ENCODE results near the gene ELOF1. TPM values are rescaled to one million over a fixed set of nuclear protein-coding genes. Genes with fewer than 3 reads are reported as not detected.

Gene ELOF1
- total RNA-seq, 4 donors from 2014 or later = 14.7 to 45.7 (median 37.2) TPM

DNA sequence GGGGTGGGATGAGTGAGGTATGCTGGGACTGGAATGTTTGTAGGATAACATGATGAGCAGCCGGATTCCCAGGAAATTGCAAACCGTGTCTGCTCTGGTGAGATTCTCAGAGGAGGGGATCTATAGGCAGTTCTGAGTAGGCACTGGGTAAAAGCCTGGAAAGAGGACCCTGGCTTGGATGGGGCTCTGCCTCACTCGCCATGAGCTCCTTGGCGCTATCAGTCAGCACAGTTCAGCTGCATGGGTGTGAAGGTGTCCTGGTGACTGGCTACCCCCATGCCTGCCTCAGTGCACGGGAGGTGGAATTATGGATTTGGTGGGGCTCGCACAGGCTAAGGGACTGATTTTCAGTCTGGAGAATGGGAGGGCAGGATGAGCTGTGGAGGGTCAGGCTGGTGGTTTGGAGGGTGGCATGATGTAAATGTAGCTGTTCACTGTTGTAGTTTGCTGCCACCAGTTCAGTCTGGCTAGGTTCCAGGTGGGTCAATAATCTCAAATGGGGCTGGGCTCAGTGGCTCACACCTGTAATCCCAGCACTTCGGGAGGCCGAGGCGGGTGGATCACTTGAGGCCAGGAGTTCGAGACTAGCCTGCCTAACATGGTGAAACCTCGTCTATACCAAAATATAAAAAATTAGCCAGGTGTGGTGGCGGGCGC lies 29.1 kb upstream of the ELOF1 start:
- Histone ChIP-seq H3K27me3 (no peaks in the 10 kb centered on the region), H3K4me1 (peaks cover 0 to 6% (median 2%) of the 10 kb centered on the region in 4 donors), H3K9me3 (no peaks in the 10 kb centered on the region), H3K27ac (no peak overlapping the region), H3K36me3 (no peaks in the 10 kb centered on the region), H3K4me3 (no peak overlapping the region)
- in situ Hi-C loops (cut with MboI; ENCODE audit: low pct_ligation_motif_present in 1 of 4, low pct_unique_long_range_greater_than_20kb in 1 of 4, low sequenced_read_pairs in 3 of 4) = no loop called here
- 20 to 53% methylated on average over 1 to 13 of the region's 13 CpGs for WGBS, 2 donors (ENCODE audit: low coverage in 1 of 2)
- no peak for DNase-seq
- intact Hi-C loops (cut with DNase I; ENCODE audit: low total_unique reads) = no loop called here
- no peak for TF ChIP-seq EP300 (IDR thresholded peaks at IDR 0.05; ENCODE audit: low read depth)
- TF ChIP-seq, protein P1, sequence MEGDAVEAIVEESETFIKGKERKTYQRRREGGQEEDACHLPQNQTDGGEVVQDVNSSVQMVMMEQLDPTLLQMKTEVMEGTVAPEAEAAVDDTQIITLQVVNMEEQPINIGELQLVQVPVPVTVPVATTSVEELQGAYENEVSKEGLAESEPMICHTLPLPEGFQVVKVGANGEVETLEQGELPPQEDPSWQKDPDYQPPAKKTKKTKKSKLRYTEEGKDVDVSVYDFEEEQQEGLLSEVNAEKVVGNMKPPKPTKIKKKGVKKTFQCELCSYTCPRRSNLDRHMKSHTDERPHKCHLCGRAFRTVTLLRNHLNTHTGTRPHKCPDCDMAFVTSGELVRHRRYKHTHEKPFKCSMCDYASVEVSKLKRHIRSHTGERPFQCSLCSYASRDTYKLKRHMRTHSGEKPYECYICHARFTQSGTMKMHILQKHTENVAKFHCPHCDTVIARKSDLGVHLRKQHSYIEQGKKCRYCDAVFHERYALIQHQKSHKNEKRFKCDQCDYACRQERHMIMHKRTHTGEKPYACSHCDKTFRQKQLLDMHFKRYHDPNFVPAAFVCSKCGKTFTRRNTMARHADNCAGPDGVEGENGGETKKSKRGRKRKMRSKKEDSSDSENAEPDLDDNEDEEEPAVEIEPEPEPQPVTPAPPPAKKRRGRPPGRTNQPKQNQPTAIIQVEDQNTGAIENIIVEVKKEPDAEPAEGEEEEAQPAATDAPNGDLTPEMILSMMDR (IDR thresholded peaks at IDR 0.05) = peak in 1 of 5 experiments; percentile 5
- no peak for TF ChIP-seq POLR2AphosphoS5 (IDR thresholded peaks at IDR 0.05)
- TF ChIP-seq POLR2A (IDR thresholded peaks at IDR 0.05) = no peak

DNA sequence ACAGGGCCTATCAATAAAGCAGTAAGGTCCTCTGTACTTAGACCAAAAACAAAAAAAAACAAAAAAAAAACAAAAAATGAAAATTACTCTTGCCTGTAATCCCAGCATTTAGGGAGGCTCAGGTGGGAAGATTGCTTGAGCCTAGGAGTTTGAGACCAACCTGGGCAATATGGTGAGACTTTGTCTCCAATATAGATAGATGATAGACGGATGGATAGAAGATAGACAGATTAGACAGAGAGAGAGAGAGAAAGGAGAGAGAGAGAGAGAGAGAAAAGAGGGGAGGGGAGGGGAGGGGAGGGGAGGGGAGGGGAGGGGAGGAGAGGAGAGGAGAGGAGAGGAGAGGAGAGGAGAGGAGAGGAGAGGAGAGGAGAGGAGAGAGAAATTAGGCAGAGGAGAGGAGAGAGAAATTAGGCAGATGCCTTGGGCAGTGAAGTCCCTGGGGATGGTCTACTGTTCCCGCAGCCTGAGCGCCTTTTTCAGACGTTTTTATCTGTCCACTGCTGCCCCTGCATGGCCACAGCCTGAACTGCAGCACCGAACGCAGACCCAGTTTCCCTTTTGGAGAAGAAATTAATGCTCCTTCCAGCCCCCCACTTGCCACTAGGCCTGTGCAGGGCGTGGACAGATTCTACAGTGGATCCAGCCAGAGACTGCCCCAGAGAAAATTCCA lies 28.4 kb upstream of the ELOF1 start:
- WGBS, 2 donors (ENCODE audit: low coverage in 1 of 2) = 0 to 6% methylated on average over 3 to 7 of the region's 7 CpGs
- Histone ChIP-seq H3K9me3 (no peaks in the 10 kb centered on the region), H3K27ac (no peak overlapping the region), H3K36me3 (no peaks in the 10 kb centered on the region), H3K4me1 (peaks cover 0 to 6% (median 3%) of the 10 kb centered on the region in 4 donors), H3K27me3 (no peaks in the 10 kb centered on the region), H3K4me3 (no peak overlapping the region)
- TF ChIP-seq, protein P1 (IDR thresholded peaks at IDR 0.05) = peak; percentile 86 to 94 (median 90)
- TF ChIP-seq EP300 (IDR thresholded peaks at IDR 0.05; ENCODE audit: low read depth) (no peak), POLR2AphosphoS5 (IDR thresholded peaks at IDR 0.05) (no peak), POLR2A (IDR thresholded peaks at IDR 0.05) (no peak)
- DNase-seq = peak; percentile 81
- intact Hi-C loops (cut with DNase I; ENCODE audit: low total_unique reads) (no loop called here), in situ Hi-C loops (cut with MboI; ENCODE audit: low pct_ligation_motif_present in 1 of 4, low pct_unique_long_range_greater_than_20kb in 1 of 4, low sequenced_read_pairs in 3 of 4) (no loop called here)

DNA sequence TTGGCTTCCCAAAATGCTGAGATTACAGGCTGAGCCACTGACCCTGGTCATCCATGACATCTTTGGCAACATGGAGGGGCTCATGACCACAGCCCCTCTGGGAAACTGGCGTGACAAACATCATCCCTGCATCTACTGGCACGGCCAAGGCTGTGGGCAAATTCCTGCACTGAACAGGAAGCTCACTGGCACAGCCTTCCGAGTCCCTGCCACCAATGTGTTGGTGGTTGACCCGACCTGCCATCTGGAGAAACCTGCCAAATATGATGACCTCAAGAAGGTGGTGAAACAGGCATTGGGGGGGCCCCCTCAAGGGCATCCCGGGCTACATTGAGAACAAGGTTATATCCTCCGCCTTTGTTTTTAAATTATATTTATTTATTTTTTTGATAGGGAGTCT lies 27.3 kb upstream of the ELOF1 start:
- no peak for DNase-seq
- Histone ChIP-seq H3K9me3 (no peaks in the 10 kb centered on the region), H3K36me3 (no peaks in the 10 kb centered on the region), H3K4me1 (peaks cover 0 to 16% (median 7%) of the 10 kb centered on the region in 4 donors), H3K27me3 (no peaks in the 10 kb centered on the region), H3K4me3 (no peak overlapping the region), H3K27ac (no peak overlapping the region)
- in situ Hi-C loops (cut with MboI; ENCODE audit: low pct_ligation_motif_present in 1 of 4, low pct_unique_long_range_greater_than_20kb in 1 of 4, low sequenced_read_pairs in 3 of 4) = no loop called here
- intact Hi-C loops (cut with DNase I; ENCODE audit: low total_unique reads) = no loop called here
- TF ChIP-seq, protein P1 (IDR thresholded peaks at IDR 0.05) = no peak
- TF ChIP-seq POLR2AphosphoS5 (IDR thresholded peaks at IDR 0.05) (no peak), EP300 (IDR thresholded peaks at IDR 0.05; ENCODE audit: low read depth) (no peak), POLR2A (IDR thresholded peaks at IDR 0.05) (no peak)
- 79 to 81% methylated on average over 2 to 6 of the region's 6 CpGs for WGBS, 2 donors (ENCODE audit: low coverage in 1 of 2)

DNA sequence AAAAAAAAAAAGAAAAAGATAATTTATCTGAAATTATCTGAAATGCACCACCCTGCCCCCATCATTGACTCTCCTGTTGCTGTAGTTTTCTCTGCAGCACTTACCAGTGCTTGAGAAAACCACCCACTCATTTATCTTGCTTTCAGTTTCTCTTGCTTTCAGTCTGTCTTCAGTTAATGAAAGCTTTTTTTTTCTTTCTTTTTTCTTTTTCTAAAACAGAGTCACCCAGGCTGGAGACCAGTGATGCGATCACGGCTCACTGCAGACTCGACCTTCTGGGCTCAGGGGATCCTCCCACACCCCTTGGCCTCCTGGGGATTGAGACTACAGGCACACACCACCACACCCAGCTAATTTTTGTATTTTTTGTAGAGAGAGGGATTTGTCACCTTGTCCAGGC lies 22.7 kb upstream of the ELOF1 start:
- TF ChIP-seq POLR2A (IDR thresholded peaks at IDR 0.05) (no peak), POLR2AphosphoS5 (IDR thresholded peaks at IDR 0.05) (no peak), EP300 (IDR thresholded peaks at IDR 0.05; ENCODE audit: low read depth) (no peak)
- TF ChIP-seq, protein P1 (IDR thresholded peaks at IDR 0.05) = no peak
- peak; percentile 25 for DNase-seq

More for the DNA sequence above, 22.7 kb upstream of the ELOF1 start:
- H3K27ac ChIP-seq = peak overlapping the region; percentile 51 to 62 (median 56)
- H3K9me3 ChIP-seq = no peaks in the 10 kb centered on the region
- H3K27me3 ChIP-seq = peaks cover 10% of the 10 kb centered on the region
- intact Hi-C loops (cut with DNase I; ENCODE audit: low total_unique reads) (no loop called here), in situ Hi-C loops (cut with MboI; ENCODE audit: low pct_ligation_motif_present in 1 of 4, low pct_unique_long_range_greater_than_20kb in 1 of 4, low sequenced_read_pairs in 3 of 4) (no loop called here)
- peaks cover 0 to 26% (median 13%) of the 10 kb centered on the region in 4 donors for H3K4me1 ChIP-seq
- no peak overlapping the region for H3K4me3 ChIP-seq
- H3K36me3 ChIP-seq = no peaks in the 10 kb centered on the region
- 30 to 44% methylated on average over 3 of the region's 3 CpGs for WGBS, 2 donors (ENCODE audit: low coverage in 1 of 2)

Measured in transverse colon (tissue), 4 donors.